ENCODE data around the gene CHIT1. TPM values are rescaled to one million over a fixed set of nuclear protein-coding genes. Genes with fewer than 3 reads are reported as not detected.

The CHIT1 gene
- total RNA-seq (ENCODE audit: low replicate concordance): under 0.01 and 0.70 TPM in 2 replicates

GRCh38 chr1:203229471-203230135 is at the start of gene CHIT1:
CHIT1 (minus strand) TSS chr1:203229673; CDS start chr1:203229636, 37 bp downstream.

GRCh38 chr1:203186446-203187303 is 42.8 kb downstream of the CHIT1 start, which contains the start of gene CHI3L1:
CHI3L1 (minus strand) TSS chr1:203186704; CDS start chr1:203186623, 81 bp downstream.

GRCh38 chr1:203175237-203175826 is 54.1 kb downstream of the CHIT1 start, which contains the start of gene MYBPH:
MYBPH (minus strand) TSS chr1:203175826; CDS start chr1:203175755, 71 bp downstream.

Other genes starting within 250 kb of the CHIT1 start
- 72.4 and 84.7 TPM in 2 replicates for gene TMEM183A, start 222.3 kb downstream of the CHIT1 start, total RNA-seq (ENCODE audit: low replicate concordance)
- gene PPFIA4, start 203.2 kb downstream of the CHIT1 start, total RNA-seq (ENCODE audit: low replicate concordance): 3.6 and 22.6 TPM in 2 replicates
- not detected in 2 replicates for gene MYOG, start 143.7 kb downstream of the CHIT1 start, total RNA-seq (ENCODE audit: low replicate concordance)
- under 0.01 and 14.6 TPM in 2 replicates for gene ADORA1, start 101.9 kb downstream of the CHIT1 start, total RNA-seq (ENCODE audit: low replicate concordance)
- gene MYBPH, start 53.8 kb downstream of the CHIT1 start, total RNA-seq (ENCODE audit: low replicate concordance): 0.35 TPM in 1 of 2 replicates, not detected in the other
- gene CHI3L1, start 43.0 kb downstream of the CHIT1 start, total RNA-seq (ENCODE audit: low replicate concordance): 0.15 and 231 TPM in 2 replicates
- gene BTG2, start 75.8 kb upstream of the CHIT1 start, total RNA-seq (ENCODE audit: low replicate concordance): 10.1 and 18.8 TPM in 2 replicates
- gene FMOD, start 121.4 kb upstream of the CHIT1 start, total RNA-seq (ENCODE audit: low replicate concordance): 7.1 and 24.5 TPM in 2 replicates
- under 0.01 and 2.3 TPM in 2 replicates for gene PRELP, start 246.1 kb upstream of the CHIT1 start, total RNA-seq (ENCODE audit: low replicate concordance)